Mammary epithelial cell (primary cell): Measurements from ENCODE around the gene SYNDIG1.

ENCODE experiments used
- EZH2 ChIP-seq: IDR thresholded peaks from 2 replicates; pipeline ENCODE4 v1.6.1; 2012; ENCODE audit warnings: low read length, inconsistent platforms, borderline replicate concordance
- TF ChIP-seq, protein P1 (sequence below), 2 donors: IDR thresholded peaks in 1 of 2; conservative IDR thresholded peaks in 1 of 2; 2 replicates each; pipeline ENCODE4 v1.5.1; 2011 to 2012; ENCODE audit warnings: inconsistent platforms in 2 of 2, low read length in 2 of 2, mild to moderate bottlenecking in 2 of 2, control low read depth in 1 of 2, low read depth in 1 of 2; ENCODE audit not compliant: insufficient read depth in 1 of 2; ENCODE audit errors: extremely low read depth in 1 of 2

DNA sequence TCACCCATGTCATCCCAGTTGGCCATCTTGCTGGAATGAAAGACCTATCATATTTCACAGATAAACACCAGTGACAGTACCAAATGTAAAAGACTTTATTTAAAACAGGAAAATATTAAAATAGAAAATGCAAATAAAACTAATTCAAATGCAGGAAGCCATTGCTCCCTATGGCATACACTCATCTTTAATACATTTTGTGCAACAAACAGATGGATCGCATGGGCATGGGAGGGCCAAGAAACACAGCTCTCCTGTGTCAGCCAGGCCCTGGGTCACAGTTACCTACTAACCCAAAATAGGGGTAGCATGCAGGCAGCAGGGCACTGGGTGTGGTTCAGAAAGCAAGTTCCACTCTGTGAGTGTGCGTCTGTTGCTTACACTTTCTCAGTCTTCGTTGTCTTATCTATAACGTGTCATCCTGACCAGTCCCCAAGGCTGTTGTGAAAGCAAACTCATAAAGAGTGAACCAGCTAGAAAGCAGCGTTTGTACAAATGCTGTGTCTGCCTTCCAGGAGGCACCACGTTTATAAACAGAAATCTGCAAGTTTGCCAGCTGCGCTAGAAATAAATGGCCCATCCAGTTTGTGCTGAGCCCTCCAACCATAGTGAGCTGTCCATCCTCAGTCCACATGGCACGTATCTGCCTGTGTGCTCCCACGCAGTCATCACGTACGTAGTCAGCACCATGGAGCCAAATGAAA, 180.5 kb downstream of the SYNDIG1 start:
- TF ChIP-seq, protein P1, sequence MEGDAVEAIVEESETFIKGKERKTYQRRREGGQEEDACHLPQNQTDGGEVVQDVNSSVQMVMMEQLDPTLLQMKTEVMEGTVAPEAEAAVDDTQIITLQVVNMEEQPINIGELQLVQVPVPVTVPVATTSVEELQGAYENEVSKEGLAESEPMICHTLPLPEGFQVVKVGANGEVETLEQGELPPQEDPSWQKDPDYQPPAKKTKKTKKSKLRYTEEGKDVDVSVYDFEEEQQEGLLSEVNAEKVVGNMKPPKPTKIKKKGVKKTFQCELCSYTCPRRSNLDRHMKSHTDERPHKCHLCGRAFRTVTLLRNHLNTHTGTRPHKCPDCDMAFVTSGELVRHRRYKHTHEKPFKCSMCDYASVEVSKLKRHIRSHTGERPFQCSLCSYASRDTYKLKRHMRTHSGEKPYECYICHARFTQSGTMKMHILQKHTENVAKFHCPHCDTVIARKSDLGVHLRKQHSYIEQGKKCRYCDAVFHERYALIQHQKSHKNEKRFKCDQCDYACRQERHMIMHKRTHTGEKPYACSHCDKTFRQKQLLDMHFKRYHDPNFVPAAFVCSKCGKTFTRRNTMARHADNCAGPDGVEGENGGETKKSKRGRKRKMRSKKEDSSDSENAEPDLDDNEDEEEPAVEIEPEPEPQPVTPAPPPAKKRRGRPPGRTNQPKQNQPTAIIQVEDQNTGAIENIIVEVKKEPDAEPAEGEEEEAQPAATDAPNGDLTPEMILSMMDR (conservative IDR thresholded peaks at IDR 0.05 in 1 of 2, IDR thresholded peaks at IDR 0.05 in 1 of 2; ENCODE audit: extremely low read depth in 1 of 2, insufficient read depth in 1 of 2, low read depth in 1 of 2, low read length in 2 of 2): no peak
- no peak for TF ChIP-seq EZH2
